Right lobe of liver (tissue), 4 donors: ENCODE measurements around the gene SLC45A1.

Source experiments
- POLR2A ChIP-seq: fragments of 450-650 bp; IDR thresholded peaks from one replicate; pipeline ENCODE4 v1.6.1; 2017; ENCODE audit warnings: antibody characterized with exemption, mild to moderate bottlenecking
- TF ChIP-seq, protein P1 (sequence below), 4 donors: fragments of 200-600 bp in 3 of 4; fragments of 450-650 bp in 1 of 4; IDR thresholded peaks; one replicate each; pipeline versions ENCODE4 v1.5.1 to v1.8.0; 2016 to 2022; ENCODE audit warnings: antibody characterized with exemption in 4 of 4, mild to moderate bottlenecking in 2 of 4
- donor health status: DM: no; HTN: no; CAD: no.
- donor health status: DM: no; HTN: no; CAD: no.
- donor health status: DM: no; HTN: yes; CAD: no.

DNA sequence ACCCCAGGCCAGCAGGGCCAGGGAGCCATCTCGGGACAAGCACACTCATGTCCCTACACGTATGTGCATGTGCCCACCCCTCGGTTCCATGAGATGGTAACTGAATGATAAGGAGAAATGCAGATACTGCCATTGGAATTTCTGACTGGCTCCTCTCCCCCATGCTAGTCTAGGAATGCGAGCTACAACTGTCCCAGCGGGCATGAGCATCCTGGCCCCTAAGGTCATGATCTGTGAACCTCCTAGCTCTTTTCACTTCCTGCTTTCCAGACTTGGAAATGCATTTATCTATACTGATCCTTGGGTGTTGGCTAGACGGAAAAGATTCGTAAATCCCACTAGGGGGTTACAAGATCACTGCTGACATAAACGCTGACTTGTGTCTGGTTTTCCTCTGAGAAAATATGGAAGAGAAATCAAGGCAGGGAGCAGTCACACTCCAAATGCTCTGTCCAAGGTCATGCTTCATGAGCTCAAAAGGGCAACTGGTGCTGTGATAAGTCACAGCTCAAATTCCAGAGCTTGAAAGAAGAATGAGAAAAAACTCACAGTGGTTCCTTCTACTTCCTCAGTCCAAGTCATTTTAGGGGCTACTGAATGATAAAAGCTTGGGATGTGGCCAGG is 49.8 kb downstream of the SLC45A1 start:
- TF ChIP-seq, protein P1, sequence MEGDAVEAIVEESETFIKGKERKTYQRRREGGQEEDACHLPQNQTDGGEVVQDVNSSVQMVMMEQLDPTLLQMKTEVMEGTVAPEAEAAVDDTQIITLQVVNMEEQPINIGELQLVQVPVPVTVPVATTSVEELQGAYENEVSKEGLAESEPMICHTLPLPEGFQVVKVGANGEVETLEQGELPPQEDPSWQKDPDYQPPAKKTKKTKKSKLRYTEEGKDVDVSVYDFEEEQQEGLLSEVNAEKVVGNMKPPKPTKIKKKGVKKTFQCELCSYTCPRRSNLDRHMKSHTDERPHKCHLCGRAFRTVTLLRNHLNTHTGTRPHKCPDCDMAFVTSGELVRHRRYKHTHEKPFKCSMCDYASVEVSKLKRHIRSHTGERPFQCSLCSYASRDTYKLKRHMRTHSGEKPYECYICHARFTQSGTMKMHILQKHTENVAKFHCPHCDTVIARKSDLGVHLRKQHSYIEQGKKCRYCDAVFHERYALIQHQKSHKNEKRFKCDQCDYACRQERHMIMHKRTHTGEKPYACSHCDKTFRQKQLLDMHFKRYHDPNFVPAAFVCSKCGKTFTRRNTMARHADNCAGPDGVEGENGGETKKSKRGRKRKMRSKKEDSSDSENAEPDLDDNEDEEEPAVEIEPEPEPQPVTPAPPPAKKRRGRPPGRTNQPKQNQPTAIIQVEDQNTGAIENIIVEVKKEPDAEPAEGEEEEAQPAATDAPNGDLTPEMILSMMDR (IDR thresholded peaks at IDR 0.05): no peak
- TF ChIP-seq POLR2A: no peak
